HG03565 (cell line): ENCODE measurements around the gene MYH9.

Source experiments
- ATAC-seq: cut with Tn5 transposase; IDR thresholded peaks from one replicate; pipeline ENCODE4 v1.9.1; 2021; ENCODE audit warnings: mild to moderate bottlenecking, moderate library complexity; ENCODE audit not compliant: unreplicated experiment

MYH9 gene

GRCh38 chr22:36332623-36333332 is 55.0 kb downstream of the MYH9 start:
- ATAC-seq = no peak

GRCh38 chr22:36331912-36332622 is 55.7 kb downstream of the MYH9 start:
- ATAC-seq = no peak

GRCh38 chr22:36331306-36331911 is 56.4 kb downstream of the MYH9 start:
- ATAC-seq = peak; percentile 39

- ATAC-seq = no peak
Measured at GRCh38 chr22:36330655-36331305, 57.0 kb downstream of the MYH9 start.

- no peak for ATAC-seq
Measured at GRCh38 chr22:36330127-36330526, 57.6 kb downstream of the MYH9 start.

GRCh38 chr22:36329254-36330078 is 58.3 kb downstream of the MYH9 start:
- ATAC-seq = no peak

- no peak for ATAC-seq
Measured at GRCh38 chr22:36328635-36329253, 59.0 kb downstream of the MYH9 start.

- no peak for ATAC-seq
Measured at GRCh38 chr22:36327922-36328551, 59.7 kb downstream of the MYH9 start.

- ATAC-seq = no peak
Measured at GRCh38 chr22:36326178-36327161, 61.3 kb downstream of the MYH9 start.

GRCh38 chr22:36325154-36326031 is 62.4 kb downstream of the MYH9 start:
- no peak for ATAC-seq

- no peak for ATAC-seq
Measured at GRCh38 chr22:36324414-36324813, 63.4 kb downstream of the MYH9 start.

GRCh38 chr22:36323855-36324331 is 63.9 kb downstream of the MYH9 start:
- ATAC-seq = no peak

GRCh38 chr22:36323182-36323854 is 64.4 kb downstream of the MYH9 start:
- ATAC-seq = no peak

GRCh38 chr22:36322602-36322915 is 65.2 kb downstream of the MYH9 start:
- ATAC-seq = no peak

- no peak for ATAC-seq
Measured at GRCh38 chr22:36321797-36322601, 65.8 kb downstream of the MYH9 start.

GRCh38 chr22:36320553-36320952 is 67.2 kb downstream of the MYH9 start:
- no peak for ATAC-seq
